ENCODE measurements around the gene SND1. TPM values are rescaled to one million over a fixed set of nuclear protein-coding genes. Genes with fewer than 3 reads are reported as not detected.

The SND1 gene
- total RNA-seq, 4 donors from 2014 or later, result 55.5 to 305 (median 80.1) TPM

DNA sequence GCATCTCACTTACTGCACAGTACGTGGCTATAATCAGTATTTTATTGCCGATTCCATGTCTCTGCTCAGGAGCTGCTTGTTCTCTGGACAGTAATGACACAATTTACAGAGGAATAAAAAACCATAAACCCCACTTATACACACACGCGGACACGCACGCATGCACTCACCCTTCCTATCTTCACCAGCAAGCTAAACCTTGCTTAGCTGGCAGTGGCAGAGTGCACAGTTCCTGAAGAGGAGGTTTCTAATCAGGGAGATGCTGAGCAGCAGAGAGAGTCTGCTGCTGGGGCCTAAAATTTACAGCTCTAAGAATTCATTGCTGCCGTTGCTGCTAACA is 66.3 kb downstream of the SND1 start:
- H3K27ac ChIP-seq, result no peak overlapping the region
- no peak for TF ChIP-seq POLR2A (IDR thresholded peaks at IDR 0.05)
- TF ChIP-seq, protein P1, sequence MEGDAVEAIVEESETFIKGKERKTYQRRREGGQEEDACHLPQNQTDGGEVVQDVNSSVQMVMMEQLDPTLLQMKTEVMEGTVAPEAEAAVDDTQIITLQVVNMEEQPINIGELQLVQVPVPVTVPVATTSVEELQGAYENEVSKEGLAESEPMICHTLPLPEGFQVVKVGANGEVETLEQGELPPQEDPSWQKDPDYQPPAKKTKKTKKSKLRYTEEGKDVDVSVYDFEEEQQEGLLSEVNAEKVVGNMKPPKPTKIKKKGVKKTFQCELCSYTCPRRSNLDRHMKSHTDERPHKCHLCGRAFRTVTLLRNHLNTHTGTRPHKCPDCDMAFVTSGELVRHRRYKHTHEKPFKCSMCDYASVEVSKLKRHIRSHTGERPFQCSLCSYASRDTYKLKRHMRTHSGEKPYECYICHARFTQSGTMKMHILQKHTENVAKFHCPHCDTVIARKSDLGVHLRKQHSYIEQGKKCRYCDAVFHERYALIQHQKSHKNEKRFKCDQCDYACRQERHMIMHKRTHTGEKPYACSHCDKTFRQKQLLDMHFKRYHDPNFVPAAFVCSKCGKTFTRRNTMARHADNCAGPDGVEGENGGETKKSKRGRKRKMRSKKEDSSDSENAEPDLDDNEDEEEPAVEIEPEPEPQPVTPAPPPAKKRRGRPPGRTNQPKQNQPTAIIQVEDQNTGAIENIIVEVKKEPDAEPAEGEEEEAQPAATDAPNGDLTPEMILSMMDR (IDR thresholded peaks at IDR 0.05), result no peak
- no peak overlapping the region for H3K4me3 ChIP-seq
- H3K9me3 ChIP-seq, result no peaks in the 10 kb centered on the region
- no peaks in the 10 kb centered on the region for H3K4me1 ChIP-seq
- no peaks in the 10 kb centered on the region for H3K27me3 ChIP-seq
- H3K36me3 ChIP-seq, result peaks cover 0 to 30% (median 0%) of the 10 kb centered on the region in 3 donors
- no peak for DNase-seq

DNA sequence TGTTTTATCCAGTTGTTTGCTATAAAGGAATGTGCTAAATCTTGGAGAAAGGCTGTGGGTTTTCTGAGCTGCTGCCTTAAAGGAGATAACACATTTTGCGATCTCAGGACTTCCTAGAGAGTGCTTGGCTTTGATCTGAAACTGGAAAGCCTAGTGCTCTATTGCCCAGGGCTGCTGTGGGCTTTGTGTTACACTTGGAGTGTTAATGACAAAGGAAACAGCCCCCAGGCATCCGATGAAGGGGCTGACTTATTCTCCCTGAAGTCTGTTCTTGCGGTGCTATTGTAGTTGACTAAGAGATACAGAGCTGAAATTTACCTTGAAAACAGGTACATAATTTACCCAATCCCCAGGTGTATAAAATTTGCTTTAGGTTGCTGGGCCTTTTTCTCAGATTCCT is 74.5 kb downstream of the SND1 start:
- Histone ChIP-seq H3K27me3 (no peaks in the 10 kb centered on the region), H3K9me3 (no peaks in the 10 kb centered on the region), H3K4me3 (no peak overlapping the region), H3K36me3 (peaks cover 0 to 55% (median 0%) of the 10 kb centered on the region in 3 donors), H3K27ac (no peak overlapping the region), H3K4me1 (no peaks in the 10 kb centered on the region)
- DNase-seq, result no peak
- TF ChIP-seq POLR2A (IDR thresholded peaks at IDR 0.05), result no peak
- TF ChIP-seq, protein P1 (IDR thresholded peaks at IDR 0.05), result no peak

DNA sequence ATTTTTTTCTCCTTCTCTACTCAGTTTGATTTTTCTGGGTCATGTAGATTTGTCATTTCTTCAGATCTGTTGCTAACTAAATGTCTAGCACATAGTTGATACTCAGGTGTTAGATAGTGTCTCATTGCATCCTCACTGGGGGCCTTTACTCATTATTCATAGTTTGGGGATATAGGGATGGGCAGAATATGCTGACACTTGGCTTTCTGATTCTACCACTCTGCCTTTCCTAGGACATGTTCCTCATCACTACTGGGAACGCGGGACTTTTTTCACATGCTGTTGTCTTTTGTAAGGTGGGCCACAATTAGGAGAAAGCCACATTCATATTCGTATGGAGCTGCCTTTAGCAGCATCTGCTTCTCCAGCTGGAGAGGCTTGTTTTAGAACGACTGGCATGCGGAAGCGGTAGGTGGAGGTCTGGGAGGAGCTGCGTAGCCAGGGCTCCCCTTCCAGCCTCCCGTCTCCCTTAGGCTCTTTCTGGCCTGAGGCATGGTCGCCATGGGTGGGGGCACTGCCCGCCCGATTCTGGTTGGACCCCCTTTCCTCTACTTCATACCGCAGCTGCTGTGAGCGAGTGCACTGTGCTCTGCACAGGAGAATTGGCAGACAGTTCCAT is 78.8 kb downstream of the SND1 start:
- no peak for DNase-seq
- Histone ChIP-seq H3K9me3 (no peaks in the 10 kb centered on the region), H3K36me3 (peaks cover 0 to 65% (median 0%) of the 10 kb centered on the region in 3 donors), H3K27me3 (no peaks in the 10 kb centered on the region), H3K4me3 (no peak overlapping the region), H3K4me1 (no peaks in the 10 kb centered on the region), H3K27ac (no peak overlapping the region)
- TF ChIP-seq, protein P1 (IDR thresholded peaks at IDR 0.05), result no peak
- no peak for TF ChIP-seq POLR2A (IDR thresholded peaks at IDR 0.05)

DNA sequence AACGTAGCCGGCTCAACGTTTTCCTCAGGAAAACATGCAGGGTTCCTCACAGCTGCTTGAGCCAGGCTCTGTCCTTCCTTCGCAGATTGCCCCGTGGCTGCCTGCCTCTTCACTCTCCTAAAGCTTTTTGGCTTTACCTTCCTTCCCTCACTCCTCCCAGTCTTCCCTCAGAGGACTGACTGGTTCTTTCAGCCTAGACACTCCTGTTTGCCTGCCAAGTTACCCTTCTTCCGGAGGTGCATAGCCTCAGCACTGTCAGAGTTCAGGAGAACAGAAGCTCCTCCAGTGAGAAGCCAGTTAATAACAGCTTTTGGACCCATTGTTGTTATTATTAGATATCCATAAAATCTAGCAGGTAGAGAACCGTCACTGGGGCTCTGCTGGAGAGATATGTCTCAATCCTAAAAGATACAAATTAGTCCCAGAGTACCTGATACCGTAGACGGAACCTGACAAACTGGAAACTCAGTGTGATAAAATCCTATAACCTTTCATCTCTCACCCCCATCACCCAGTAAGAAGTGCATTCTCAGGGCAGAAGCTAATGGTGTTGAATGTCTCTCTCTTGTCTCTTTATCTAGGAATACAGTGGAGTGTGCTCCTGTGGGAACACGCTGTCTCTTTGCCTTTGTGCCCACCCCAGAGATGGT is 79.6 kb downstream of the SND1 start:
- TF ChIP-seq, protein P1 (IDR thresholded peaks at IDR 0.05), result no peak
- no peak for TF ChIP-seq POLR2A (IDR thresholded peaks at IDR 0.05)
- H3K36me3 ChIP-seq, result peaks cover 0 to 62% (median 0%) of the 10 kb centered on the region in 3 donors

DNA sequence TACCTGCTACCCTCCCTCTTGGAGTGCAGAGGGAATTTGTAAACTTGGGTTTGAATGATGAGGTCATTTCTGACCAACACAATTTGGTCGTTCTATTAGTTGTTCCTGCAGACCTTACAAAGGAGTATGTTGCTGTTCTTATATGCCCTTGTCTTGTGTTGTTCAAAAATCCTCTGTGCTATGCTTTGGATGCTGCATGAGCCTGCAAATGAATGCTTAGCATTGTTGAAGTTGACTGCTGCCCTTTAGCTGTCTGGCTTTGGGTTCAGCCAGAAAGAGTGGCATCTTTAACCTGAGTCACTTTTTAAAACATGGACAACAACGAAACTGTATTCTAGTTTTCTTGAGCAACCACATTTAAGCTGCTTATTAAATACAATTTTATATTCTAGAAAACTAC is 80.3 kb downstream of the SND1 start:
- no peaks in the 10 kb centered on the region for H3K27me3 ChIP-seq
- no peak for DNase-seq
- no peak overlapping the region for H3K4me3 ChIP-seq
- TF ChIP-seq, protein P1 (IDR thresholded peaks at IDR 0.05), result no peak
- TF ChIP-seq POLR2A (IDR thresholded peaks at IDR 0.05), result no peak
- H3K27ac ChIP-seq, result no peak overlapping the region
- H3K9me3 ChIP-seq, result no peaks in the 10 kb centered on the region
- H3K36me3 ChIP-seq, result peaks cover 0 to 55% (median 0%) of the 10 kb centered on the region in 3 donors
- no peaks in the 10 kb centered on the region for H3K4me1 ChIP-seq

More for the DNA sequence above, 79.6 kb downstream of the SND1 start:
- Histone ChIP-seq H3K27me3 (no peaks in the 10 kb centered on the region), H3K4me1 (no peaks in the 10 kb centered on the region), H3K4me3 (no peak overlapping the region), H3K27ac (no peak overlapping the region), H3K9me3 (no peaks in the 10 kb centered on the region)
- no peak for DNase-seq
